Body of pancreas (tissue), 4 donors: ENCODE results near the gene POLR2H. TPM values are rescaled to one million over a fixed set of nuclear protein-coding genes. Genes with fewer than 3 reads are reported as not detected.

Source experiments
- ATAC-seq: fragments of 150-250 bp; one replicate; pipeline ENCODE4 v1.9.1; 2016
- DNase-seq, 4 donors: peaks; one replicate each; pipeline ENCODE4 v3.0.0-alpha.2; 2019
- H3K27ac ChIP-seq, 4 donors: fragments of 200-600 bp; sonication (generic); 1 replicate in 3 of 4; 2 replicates in 1 of 4; pipeline versions ENCODE4 v1.5.1 to v1.6.1; 2016 to 2019; ENCODE audit warnings: mild to moderate bottlenecking in 1 of 4, mixed read lengths in 1 of 4, moderate library complexity in 1 of 4
- H3K27me3 ChIP-seq, 2 donors: fragments of 200-600 bp; sonication (generic); one replicate each; pipeline ENCODE4 v1.6.0; 2016; ENCODE audit warnings: mild to moderate bottlenecking in 1 of 2
- H3K36me3 ChIP-seq, 2 donors: fragments of 200-600 bp; sonication (generic); replicated peaks in 1 of 2; 2 replicates each; pipeline ENCODE4 v1.5.1; 2016; ENCODE audit warnings: low read depth in 2 of 2; ENCODE audit not compliant: insufficient read depth in 1 of 2
- H3K4me1 ChIP-seq: fragments of 200-600 bp; sonication (generic); one replicate; pipeline ENCODE4 v1.6.0; 2016
- H3K4me3 ChIP-seq, 2 donors: fragments of 200-600 bp; sonication (generic); 1 replicate in 1 of 2; 2 replicates in 1 of 2; pipeline ENCODE4 v1.5.1; 2016 to 2019
- H3K9me3 ChIP-seq, 3 donors: fragments of 200-600 bp; sonication (generic); 1 replicate in 2 of 3; 2 replicates in 1 of 3; pipeline ENCODE4 v1.5.1; 2016
- POLR2A ChIP-seq, 3 donors: fragments of 450-650 bp; IDR thresholded peaks; one replicate each; pipeline ENCODE4 v1.6.1; 2016; ENCODE audit warnings: antibody characterized with exemption in 3 of 3, mild to moderate bottlenecking in 2 of 3
- WGBS, 2 donors: methylation state at CpG; one replicate each; pipeline ENCODE4 v1.1.5; 2017; 5-methylcytosine and 5-hydroxymethylcytosine counted together
- intact Hi-C: fragments of 100-400 bp; cut with DNase I; formaldehyde crosslinking; loops from one replicate; pipeline ENCODE4 v1.15.1; 2023
- total RNA-seq, 2 donors: library from RNA; depleted of rRNA; stranded (reverse); fragments of >200 nt; gene quantifications; one replicate each; pipeline ENCODE4 v1.1.0, GENCODE V29; 2016
- TF ChIP-seq, protein P1 (sequence below), 7 experiments: fragments of 450-650 bp in 4 of 7; fragments of 200-600 bp in 3 of 7; sonication (generic) in 3 of 7; IDR thresholded peaks; one replicate each; pipeline ENCODE4 v1.5.1; 2016 to 2019; ENCODE audit warnings: antibody characterized with exemption in 7 of 7

POLR2H gene
- total RNA-seq, 2 donors from 2014 or later: 32.4 to 137 TPM

DNA sequence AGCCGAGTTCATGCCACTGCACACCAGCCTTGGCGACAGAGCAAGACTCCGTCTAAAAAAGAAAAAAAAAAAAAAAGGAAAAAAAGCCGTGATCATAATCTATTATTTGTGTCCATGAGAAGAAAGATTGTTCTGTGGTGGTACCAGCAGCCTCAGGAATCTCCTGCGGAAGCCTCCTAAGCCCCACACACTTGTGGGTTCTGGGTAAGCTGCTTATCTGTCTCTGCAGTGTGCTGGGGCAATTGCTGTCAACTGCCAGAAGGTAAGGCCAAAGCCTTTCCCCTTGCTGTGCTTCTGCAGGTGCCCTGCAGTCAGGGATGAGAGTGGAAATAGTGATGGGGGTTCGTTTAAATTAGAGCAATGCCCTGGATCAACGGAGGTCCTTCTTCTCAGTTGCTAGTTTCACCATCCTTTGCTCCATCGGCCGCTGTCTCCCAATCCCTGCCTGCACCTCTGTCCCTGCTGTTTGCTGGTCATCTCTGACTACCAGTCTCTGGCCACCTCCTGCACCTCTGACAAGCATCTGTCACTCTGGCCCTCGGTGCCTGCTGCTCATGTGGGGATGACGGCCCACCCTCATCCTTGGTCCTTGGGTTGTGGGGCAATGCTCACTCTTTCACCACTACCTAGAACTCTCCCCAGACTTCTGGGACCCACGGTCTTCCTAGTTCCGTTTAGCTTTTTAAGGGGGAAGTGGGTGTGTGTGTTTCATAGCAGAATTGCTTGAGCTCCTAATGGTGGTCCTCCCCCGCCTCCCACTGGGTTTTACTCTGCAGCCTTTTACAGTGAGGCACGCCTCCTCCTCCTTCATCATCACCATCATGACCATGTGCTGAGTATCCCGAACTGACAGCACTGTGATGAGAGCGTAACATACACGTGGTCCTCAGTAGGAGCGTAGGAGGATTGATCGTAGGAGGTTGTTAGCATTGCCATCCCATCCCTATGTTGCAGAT, 43.8 kb downstream of the POLR2H start:
- TF ChIP-seq POLR2A (IDR thresholded peaks at IDR 0.05): no peak
- TF ChIP-seq, protein P1, sequence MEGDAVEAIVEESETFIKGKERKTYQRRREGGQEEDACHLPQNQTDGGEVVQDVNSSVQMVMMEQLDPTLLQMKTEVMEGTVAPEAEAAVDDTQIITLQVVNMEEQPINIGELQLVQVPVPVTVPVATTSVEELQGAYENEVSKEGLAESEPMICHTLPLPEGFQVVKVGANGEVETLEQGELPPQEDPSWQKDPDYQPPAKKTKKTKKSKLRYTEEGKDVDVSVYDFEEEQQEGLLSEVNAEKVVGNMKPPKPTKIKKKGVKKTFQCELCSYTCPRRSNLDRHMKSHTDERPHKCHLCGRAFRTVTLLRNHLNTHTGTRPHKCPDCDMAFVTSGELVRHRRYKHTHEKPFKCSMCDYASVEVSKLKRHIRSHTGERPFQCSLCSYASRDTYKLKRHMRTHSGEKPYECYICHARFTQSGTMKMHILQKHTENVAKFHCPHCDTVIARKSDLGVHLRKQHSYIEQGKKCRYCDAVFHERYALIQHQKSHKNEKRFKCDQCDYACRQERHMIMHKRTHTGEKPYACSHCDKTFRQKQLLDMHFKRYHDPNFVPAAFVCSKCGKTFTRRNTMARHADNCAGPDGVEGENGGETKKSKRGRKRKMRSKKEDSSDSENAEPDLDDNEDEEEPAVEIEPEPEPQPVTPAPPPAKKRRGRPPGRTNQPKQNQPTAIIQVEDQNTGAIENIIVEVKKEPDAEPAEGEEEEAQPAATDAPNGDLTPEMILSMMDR (IDR thresholded peaks at IDR 0.05): no peak
- WGBS, 2 donors: 71 to 78% methylated on average over 20 of the region's 20 CpGs
- no peak for ATAC-seq
- no peaks in the 10 kb centered on the region for H3K36me3 ChIP-seq
- no peak for DNase-seq
- no peaks in the 10 kb centered on the region for H3K4me1 ChIP-seq
- H3K9me3 ChIP-seq: no peaks in the 10 kb centered on the region
- no peak overlapping the region for H3K4me3 ChIP-seq
- intact Hi-C loops: no loop called here
- H3K27me3 ChIP-seq: no peaks in the 10 kb centered on the region
- H3K27ac ChIP-seq: no peak overlapping the region

DNA sequence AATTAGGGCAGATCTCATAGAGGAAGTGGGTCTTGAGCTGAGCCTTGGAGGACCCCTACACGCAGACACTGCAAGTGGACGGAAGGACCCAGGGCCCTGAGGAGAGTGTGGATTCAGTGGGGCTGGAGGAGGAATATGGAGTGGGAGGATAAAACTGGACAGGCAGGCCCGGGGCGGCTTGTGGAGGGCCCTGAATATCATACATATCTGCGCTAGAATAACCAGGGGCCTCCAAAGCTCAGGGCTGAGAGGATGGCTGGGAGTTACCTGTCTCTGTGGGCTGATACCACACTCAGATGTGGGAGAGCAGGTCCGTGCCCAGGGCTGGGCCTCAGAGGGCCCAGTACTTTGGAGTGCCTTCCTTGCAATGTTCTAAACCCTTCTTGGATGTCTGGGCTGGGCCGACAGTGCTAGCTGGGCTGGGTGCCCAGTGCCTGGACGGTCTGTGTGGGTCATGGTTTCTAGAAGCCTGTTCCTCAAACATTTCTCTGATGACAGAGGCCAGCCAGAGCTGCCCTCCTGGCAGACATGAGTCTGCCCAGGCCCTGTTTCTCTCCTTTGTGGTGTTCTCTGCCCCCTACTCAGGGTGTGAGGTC, 47.9 kb downstream of the POLR2H start:
- ATAC-seq: no peak
- no peak overlapping the region for H3K4me3 ChIP-seq

DNA sequence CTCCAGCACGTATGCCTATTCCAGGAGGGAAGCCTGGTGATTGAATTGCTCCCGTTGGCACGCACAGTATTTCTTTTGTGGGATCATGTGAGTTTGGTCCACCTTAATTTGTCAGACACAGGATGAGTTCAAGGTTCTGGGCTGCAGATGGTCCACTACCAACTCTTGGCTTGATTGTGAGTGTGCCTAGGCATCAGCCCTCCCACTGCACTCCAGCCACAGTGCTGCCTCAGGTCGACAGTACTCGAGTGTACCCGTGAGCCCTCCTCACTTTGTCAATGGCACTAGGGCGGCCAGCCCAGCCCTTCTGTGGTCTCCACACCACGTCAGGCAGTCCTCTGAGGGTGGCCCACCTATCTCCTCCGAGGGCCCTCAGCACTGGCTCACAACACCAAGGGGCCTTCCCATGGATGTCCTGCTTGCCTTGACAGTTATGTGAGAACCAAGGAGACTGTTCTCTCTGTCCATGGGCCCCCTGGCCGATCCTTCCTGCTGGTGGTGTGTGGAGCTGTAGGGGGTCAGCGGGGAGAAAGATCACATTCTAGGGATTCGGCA, 48.5 kb downstream of the POLR2H start:
- H3K36me3 ChIP-seq: no peaks in the 10 kb centered on the region
- ATAC-seq: no peak
- WGBS, 2 donors: 68 to 69% methylated on average over 11 to 12 of the region's 12 CpGs
- no peaks in the 10 kb centered on the region for H3K27me3 ChIP-seq
- H3K4me1 ChIP-seq: no peaks in the 10 kb centered on the region
- H3K27ac ChIP-seq: no peak overlapping the region
- H3K9me3 ChIP-seq: no peaks in the 10 kb centered on the region
- no peak for TF ChIP-seq POLR2A (IDR thresholded peaks at IDR 0.05)
- TF ChIP-seq, protein P1 (IDR thresholded peaks at IDR 0.05): no peak
- intact Hi-C loops: loop anchor here (10.0 kb wide), 1 partner anchor 105 kb away; no protein-coding TSS in a partner anchor
- no peak overlapping the region for H3K4me3 ChIP-seq
- no peak for DNase-seq

More for the DNA sequence above, 47.9 kb downstream of the POLR2H start:
- Histone ChIP-seq H3K27me3 (no peaks in the 10 kb centered on the region), H3K27ac (no peak overlapping the region), H3K36me3 (no peaks in the 10 kb centered on the region), H3K9me3 (no peaks in the 10 kb centered on the region), H3K4me1 (no peaks in the 10 kb centered on the region)
- intact Hi-C loops: no loop called here
- 85 to 90% methylated on average over 6 to 8 of the region's 8 CpGs for WGBS, 2 donors
- no peak for TF ChIP-seq POLR2A (IDR thresholded peaks at IDR 0.05)
- TF ChIP-seq, protein P1 (IDR thresholded peaks at IDR 0.05): no peak
- DNase-seq: no peak

DNA sequence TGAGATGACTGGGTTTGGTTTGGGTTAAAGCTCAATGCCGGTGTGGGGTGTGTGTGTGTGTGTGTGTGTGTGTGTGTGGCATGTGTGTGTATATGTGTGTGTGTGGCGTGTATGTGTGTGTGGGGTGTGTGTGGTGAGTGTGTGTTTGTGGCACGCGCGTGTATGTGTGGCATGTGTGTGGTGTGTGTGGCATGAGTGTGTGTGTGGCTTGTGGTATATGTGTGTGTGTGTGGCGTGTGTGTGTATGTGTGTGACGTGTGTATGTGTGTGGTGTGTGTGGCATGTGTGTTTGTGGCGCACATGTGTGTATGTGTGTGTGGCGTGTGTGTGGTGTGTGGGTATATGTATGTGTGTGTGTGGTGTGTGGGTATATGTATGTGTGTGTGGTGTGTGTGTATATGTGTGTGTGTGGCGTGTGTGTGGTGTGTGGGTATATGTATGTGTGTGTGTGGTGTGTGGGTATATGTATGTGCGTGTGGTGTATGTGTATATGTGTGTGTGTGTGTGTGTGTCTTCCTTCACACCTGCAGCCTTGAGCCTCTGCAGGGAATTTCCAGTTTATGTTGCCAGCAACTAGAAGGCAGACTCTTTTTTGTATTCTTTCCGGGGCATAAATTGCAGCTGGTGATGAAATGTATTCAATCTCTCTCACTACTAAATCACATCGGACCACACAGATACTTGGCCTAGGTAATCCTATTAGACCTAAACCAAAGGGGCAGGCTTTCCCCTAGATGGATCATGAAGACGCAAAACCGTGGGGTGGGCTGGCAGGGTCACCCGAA, 53.1 kb downstream of the POLR2H start:
- H3K27ac ChIP-seq: no peak overlapping the region
- TF ChIP-seq, protein P1 (IDR thresholded peaks at IDR 0.05): no peak
- no peak for TF ChIP-seq POLR2A (IDR thresholded peaks at IDR 0.05)
- no peaks in the 10 kb centered on the region for H3K27me3 ChIP-seq
- intact Hi-C loops: loop anchor here (10.0 kb wide), 1 partner anchor 100 kb away; no protein-coding TSS in a partner anchor
- no peaks in the 10 kb centered on the region for H3K9me3 ChIP-seq
- no peaks in the 10 kb centered on the region for H3K36me3 ChIP-seq
- WGBS, 2 donors: 78 to 82% methylated on average over 15 to 16 of the region's 16 CpGs
- H3K4me1 ChIP-seq: no peaks in the 10 kb centered on the region
- DNase-seq (no peak), ATAC-seq (no peak)
- H3K4me3 ChIP-seq: no peak overlapping the region
